Thyroid gland (tissue), 4 donors: Measurements from ENCODE around the gene SUCLG1. TPM values are rescaled to one million over a fixed set of nuclear protein-coding genes. Genes with fewer than 3 reads are reported as not detected.

Experiments used
- DNase-seq, 2 donors: peaks; one replicate each; pipeline ENCODE4 v3.0.0-alpha.2; 2019
- H3K27ac ChIP-seq, 3 donors: fragments of 200-600 bp; sonication (generic); 1 replicate in 2 of 3; 2 replicates in 1 of 3; pipeline ENCODE4 v1.5.1; 2016 to 2019; ENCODE audit warnings: mild to moderate bottlenecking in 1 of 3, moderate library complexity in 1 of 3
- H3K27me3 ChIP-seq: fragments of 200-600 bp; sonication (generic); one replicate; pipeline ENCODE4 v1.5.1; 2019
- H3K36me3 ChIP-seq, 2 donors: fragments of 200-600 bp; sonication (generic); one replicate each; pipeline ENCODE4 v1.5.1; 2016 to 2019
- H3K4me1 ChIP-seq, 2 donors: fragments of 200-600 bp; sonication (generic); one replicate each; pipeline ENCODE4 v1.5.1; 2017 to 2019
- H3K4me3 ChIP-seq, 3 donors: fragments of 200-600 bp; sonication (generic); replicated peaks in 1 of 3; 1 replicate in 2 of 3; 2 replicates in 1 of 3; pipeline ENCODE4 v1.5.1; 2016; ENCODE audit warnings: mild to moderate bottlenecking in 1 of 3
- H3K9me3 ChIP-seq: fragments of 200-600 bp; sonication (generic); one replicate; pipeline ENCODE4 v1.5.1; 2017
- POLR2A ChIP-seq, 2 donors: fragments of 450-650 bp; IDR thresholded peaks; one replicate each; pipeline ENCODE4 v1.6.1; 2017; ENCODE audit warnings: antibody characterized with exemption in 2 of 2, mild to moderate bottlenecking in 2 of 2, moderate library complexity in 1 of 2
- WGBS, 2 donors: methylation state at CpG; one replicate each; pipeline ENCODE4 v1.1.5; 2017; 5-methylcytosine and 5-hydroxymethylcytosine counted together
- intact Hi-C: fragments of 100-400 bp; cut with DNase I; formaldehyde crosslinking; loops from one replicate; pipeline ENCODE4 v1.15.1; 2023
- total RNA-seq, 4 donors: library from RNA; depleted of rRNA; stranded (reverse); fragments of >200 nt; gene quantifications; one replicate each; pipeline ENCODE4 v1.2.3, GENCODE V29; 2016
- TF ChIP-seq, protein P1 (sequence below), 6 experiments: fragments of 200-600 bp in 3 of 6; fragments of 450-650 bp in 3 of 6; sonication (generic) in 3 of 6; IDR thresholded peaks; one replicate each; pipeline ENCODE4 v1.5.1; 2016 to 2019; ENCODE audit warnings: antibody characterized with exemption in 6 of 6, mild to moderate bottlenecking in 2 of 6, inconsistent platforms in 1 of 6, moderate library complexity in 1 of 6

The SUCLG1 gene
- total RNA-seq, 4 donors from 2014 or later = 109 to 169 (median 139) TPM

DNA sequence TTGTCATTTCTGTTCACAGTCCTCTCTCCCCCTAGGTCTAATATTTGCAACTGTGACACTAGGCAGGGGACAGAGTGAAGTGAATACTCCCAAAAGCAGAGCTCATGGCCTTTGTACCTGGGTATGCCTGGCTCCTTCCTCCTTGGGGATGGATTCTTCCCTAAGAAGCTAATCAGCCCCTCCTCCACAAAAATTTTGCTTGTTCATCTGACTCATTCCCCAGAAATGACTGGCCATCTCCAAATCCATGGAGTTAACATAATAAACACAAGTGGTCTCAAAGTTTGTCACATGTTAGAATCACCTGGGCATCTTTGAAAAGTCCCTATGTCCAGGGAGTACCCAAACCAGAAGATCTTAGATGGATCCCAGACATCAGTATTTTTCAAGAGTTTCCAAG is 65.3 kb downstream of the SUCLG1 start:
- Histone ChIP-seq H3K9me3 (no peaks in the 10 kb centered on the region), H3K27ac (no peak overlapping the region), H3K4me3 (no peak overlapping the region), H3K36me3 (no peaks in the 10 kb centered on the region), H3K4me1 (no peaks in the 10 kb centered on the region), H3K27me3 (no peaks in the 10 kb centered on the region)
- TF ChIP-seq, protein P1, sequence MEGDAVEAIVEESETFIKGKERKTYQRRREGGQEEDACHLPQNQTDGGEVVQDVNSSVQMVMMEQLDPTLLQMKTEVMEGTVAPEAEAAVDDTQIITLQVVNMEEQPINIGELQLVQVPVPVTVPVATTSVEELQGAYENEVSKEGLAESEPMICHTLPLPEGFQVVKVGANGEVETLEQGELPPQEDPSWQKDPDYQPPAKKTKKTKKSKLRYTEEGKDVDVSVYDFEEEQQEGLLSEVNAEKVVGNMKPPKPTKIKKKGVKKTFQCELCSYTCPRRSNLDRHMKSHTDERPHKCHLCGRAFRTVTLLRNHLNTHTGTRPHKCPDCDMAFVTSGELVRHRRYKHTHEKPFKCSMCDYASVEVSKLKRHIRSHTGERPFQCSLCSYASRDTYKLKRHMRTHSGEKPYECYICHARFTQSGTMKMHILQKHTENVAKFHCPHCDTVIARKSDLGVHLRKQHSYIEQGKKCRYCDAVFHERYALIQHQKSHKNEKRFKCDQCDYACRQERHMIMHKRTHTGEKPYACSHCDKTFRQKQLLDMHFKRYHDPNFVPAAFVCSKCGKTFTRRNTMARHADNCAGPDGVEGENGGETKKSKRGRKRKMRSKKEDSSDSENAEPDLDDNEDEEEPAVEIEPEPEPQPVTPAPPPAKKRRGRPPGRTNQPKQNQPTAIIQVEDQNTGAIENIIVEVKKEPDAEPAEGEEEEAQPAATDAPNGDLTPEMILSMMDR (IDR thresholded peaks at IDR 0.05) = no peak
- no peak for DNase-seq
- intact Hi-C loops = no loop called here

DNA sequence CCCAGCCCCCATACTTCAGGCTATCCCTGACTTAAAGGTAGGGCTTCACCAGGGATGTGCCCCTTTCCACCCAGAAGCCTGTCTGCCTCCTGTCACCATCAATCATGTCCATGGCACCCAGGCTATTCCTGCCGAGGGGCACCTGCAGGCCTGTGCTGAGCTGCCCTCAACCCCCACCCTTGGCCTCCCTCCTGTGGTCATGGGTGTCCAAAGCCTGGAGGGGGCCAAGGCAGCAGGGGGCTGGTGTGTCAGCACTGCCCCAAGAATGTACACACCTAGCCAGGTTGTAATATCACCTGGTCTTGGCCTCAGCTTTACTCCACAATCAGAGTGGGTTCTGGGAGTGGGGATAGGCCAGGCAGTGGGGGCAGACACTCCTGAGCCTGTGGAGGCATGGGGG is 69.3 kb downstream of the SUCLG1 start:
- TF ChIP-seq, protein P1 (IDR thresholded peaks at IDR 0.05) = no peak
- no peak for TF ChIP-seq POLR2A (IDR thresholded peaks at IDR 0.05)
- H3K36me3 ChIP-seq = no peaks in the 10 kb centered on the region
- H3K27ac ChIP-seq = no peak overlapping the region
- H3K4me3 ChIP-seq = no peak overlapping the region
- DNase-seq = no peak
- no peaks in the 10 kb centered on the region for H3K4me1 ChIP-seq
- WGBS, 2 donors = 60 to 77% methylated on average over 1 of the region's 1 CpG
- intact Hi-C loops = no loop called here
- H3K9me3 ChIP-seq = no peaks in the 10 kb centered on the region
- H3K27me3 ChIP-seq = no peaks in the 10 kb centered on the region

DNA sequence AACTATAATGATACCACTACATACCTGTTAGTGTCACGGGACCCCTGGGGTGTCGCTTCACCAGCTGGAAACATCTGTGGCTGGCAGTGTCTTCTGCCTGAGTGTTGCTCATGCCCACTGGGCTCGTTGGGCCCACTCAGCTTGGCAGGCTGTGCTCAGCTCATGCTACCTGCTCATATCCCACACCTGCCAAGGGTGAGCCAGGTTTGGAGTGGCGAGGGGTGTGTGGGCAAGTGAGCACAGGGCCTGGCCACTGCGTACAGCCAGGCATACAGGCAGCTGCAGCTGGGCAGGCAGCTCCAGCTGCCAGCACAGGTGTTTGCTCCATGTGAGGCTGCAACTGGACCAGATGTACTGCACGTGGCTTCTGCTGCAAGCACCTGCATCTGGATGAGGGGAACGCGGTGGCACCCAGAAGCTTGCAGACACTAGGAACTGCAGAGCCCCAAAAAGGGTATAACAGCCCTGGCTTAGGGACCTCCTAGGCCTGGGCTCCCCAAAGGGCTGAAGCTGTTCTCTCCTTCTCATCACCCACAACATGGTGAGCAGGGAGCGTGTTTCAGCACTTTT is 70.1 kb downstream of the SUCLG1 start:
- Histone ChIP-seq H3K27me3 (no peaks in the 10 kb centered on the region), H3K4me1 (no peaks in the 10 kb centered on the region), H3K36me3 (no peaks in the 10 kb centered on the region), H3K9me3 (no peaks in the 10 kb centered on the region), H3K4me3 (no peak overlapping the region), H3K27ac (no peak overlapping the region)
- WGBS, 2 donors = 88 to 94% methylated on average over 8 of the region's 9 CpGs
- DNase-seq = no peak
- intact Hi-C loops = no loop called here
- TF ChIP-seq, protein P1 (IDR thresholded peaks at IDR 0.05) = no peak
- no peak for TF ChIP-seq POLR2A (IDR thresholded peaks at IDR 0.05)

DNA sequence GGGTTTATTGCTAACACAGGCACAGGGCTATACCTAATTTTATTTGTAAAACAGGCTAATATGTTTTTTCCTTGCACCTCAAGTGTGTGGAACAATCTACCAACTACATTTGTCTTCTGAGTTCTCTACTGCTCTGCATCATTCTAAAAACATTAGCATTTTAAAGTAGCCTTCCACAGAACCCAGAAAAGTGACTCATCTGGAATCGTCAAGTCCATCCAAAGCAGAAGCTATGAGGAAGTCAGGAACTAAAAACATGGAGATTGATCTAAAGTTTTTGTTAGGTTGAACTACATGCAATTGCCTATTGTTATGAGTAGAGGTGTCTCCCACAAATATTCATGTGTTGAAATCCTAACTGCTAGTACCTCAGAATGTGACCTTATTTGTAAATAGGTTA is 70.9 kb downstream of the SUCLG1 start:
- Histone ChIP-seq H3K4me1 (no peaks in the 10 kb centered on the region), H3K9me3 (no peaks in the 10 kb centered on the region), H3K27me3 (no peaks in the 10 kb centered on the region), H3K36me3 (no peaks in the 10 kb centered on the region), H3K27ac (no peak overlapping the region), H3K4me3 (no peak overlapping the region)
- 74 to 76% methylated on average over 1 of the region's 1 CpG for WGBS, 2 donors
- intact Hi-C loops = no loop called here
- no peak for DNase-seq
- TF ChIP-seq, protein P1 (IDR thresholded peaks at IDR 0.05) = no peak
- TF ChIP-seq POLR2A (IDR thresholded peaks at IDR 0.05) = no peak

DNA sequence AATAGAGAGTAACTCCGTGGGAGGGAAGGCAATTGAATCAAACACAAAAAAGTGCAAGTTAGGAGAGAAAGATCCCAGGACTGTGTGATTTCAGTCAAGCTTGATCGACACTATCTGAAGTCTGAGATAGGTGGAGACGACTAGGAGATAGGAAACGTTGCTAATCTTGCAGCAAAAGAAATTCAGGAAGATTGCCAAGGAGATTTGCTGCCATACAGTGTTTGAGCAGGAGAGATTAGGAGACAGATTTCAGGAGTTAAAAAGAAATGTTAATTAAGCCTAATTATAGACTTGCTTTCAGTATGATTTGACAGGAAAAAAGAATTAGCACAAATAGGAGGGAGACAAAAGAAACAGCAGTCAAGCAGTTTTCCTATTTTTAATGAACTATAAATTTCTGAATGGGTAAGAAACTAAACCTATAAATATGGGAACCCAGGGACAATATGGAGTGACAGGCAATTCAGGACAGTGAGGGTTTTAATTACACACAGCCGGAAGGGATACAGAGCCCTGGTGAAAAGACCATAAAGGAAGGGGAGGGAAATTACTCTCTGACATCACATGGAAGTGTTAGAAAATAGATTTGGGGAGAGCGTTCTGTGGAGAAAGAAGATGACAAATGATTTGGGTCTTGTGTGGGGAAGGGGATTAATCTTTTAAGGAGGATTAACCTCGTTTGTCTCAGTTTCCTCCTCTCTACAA is 72.6 kb downstream of the SUCLG1 start:
- intact Hi-C loops = no loop called here
- Histone ChIP-seq H3K36me3 (no peaks in the 10 kb centered on the region), H3K27ac (no peak overlapping the region), H3K9me3 (no peaks in the 10 kb centered on the region), H3K4me1 (no peaks in the 10 kb centered on the region), H3K27me3 (no peaks in the 10 kb centered on the region), H3K4me3 (no peak overlapping the region)
- TF ChIP-seq POLR2A (IDR thresholded peaks at IDR 0.05) = no peak
- TF ChIP-seq, protein P1 (IDR thresholded peaks at IDR 0.05) = no peak
- 24 to 25% methylated on average over 7 of the region's 7 CpGs for WGBS, 2 donors
- no peak for DNase-seq
